H7 (cell line): ENCODE results near the gene HSPA4L. TPM values are rescaled to one million over a fixed set of nuclear protein-coding genes. Genes with fewer than 3 reads are reported as not detected.

ENCODE experiments used
- DNase-seq: peaks from one replicate; pipeline ENCODE4 v3.0.0; 2012
- H3K27me3 ChIP-seq: 2 replicates; pipeline ENCODE4 v1.6.0; 2011; ENCODE audit warnings: mild to moderate bottlenecking, low read length; ENCODE audit not compliant: control insufficient read depth, insufficient read depth
- H3K36me3 ChIP-seq: replicated peaks from 2 replicates; pipeline ENCODE4 v1.5.1; 2011; ENCODE audit warnings: low read length; ENCODE audit not compliant: control insufficient read depth, insufficient read depth
- H3K4me3 ChIP-seq: 2 replicates; pipeline ENCODE4 v1.5.1; 2011; ENCODE audit warnings: low read depth, mild to moderate bottlenecking, control low read depth, low read length, moderate library complexity; ENCODE audit not compliant: insufficient read depth
- total RNA-seq: library from RNA; depleted of rRNA; stranded (reverse); fragments of >200 nt; shearing (Covaris generic); gene quantifications from 2 replicates; pipeline ENCODE4 v1.2.3, GENCODE V29; 2014; rRNA removed

HSPA4L gene
- total RNA-seq, result 1.2 and 1.7 TPM in 2 replicates

GRCh38 chr4:127782275-127783025 is at the start of gene HSPA4L:
Gene HSPA4L (plus strand): TSS chr4:127782322. CDS start chr4:127782551, 229 bp downstream.
- H3K4me3 ChIP-seq, result peak within 1 kb of the TSS; percentile 68
- H3K36me3 ChIP-seq, result no peaks in the 10 kb centered on the region
- DNase-seq, result peak; percentile 44
- H3K27me3 ChIP-seq, result peaks cover 43% of the 10 kb centered on the region

DNA sequence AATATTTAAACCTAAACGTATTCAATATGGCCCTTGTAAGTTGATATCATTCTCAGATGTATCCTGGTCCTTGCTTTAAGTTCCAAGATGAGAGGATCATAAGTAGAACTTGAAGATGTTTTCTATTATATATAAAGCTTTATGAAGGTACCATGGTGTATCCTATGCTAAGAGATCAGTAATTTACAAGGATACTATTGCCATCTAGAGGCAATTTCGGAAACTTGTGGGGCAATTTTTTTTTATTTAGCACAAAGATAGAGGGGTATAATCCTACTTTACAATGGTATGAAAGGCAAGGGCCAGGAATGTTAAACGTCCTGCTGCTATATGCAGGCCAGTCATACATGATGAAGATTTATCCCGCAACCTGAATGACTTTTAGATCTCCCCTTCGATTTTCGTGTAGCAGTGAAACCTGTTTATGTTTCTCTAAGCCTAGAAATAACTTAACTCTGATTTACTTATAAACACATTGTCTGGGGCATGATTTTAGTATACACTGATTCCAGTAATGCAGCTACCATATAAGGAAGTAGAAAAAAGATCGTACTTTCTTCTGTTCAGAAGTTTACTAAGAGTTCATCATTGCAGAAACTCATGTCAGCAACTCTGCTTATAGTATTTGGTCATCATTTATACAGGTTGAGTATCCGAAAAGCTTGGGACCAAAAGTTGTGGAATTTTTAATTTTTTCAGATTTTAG is 49.3 kb upstream of the HSPA4L start:
- Histone ChIP-seq H3K36me3 (no peaks in the 10 kb centered on the region), H3K4me3 (no peak overlapping the region), H3K27me3 (no peaks in the 10 kb centered on the region)
- peak; percentile 63 for DNase-seq

- DNase-seq, result no peak
- H3K4me3 ChIP-seq, result no peak overlapping the region
- H3K36me3 ChIP-seq, result no peaks in the 10 kb centered on the region
- no peaks in the 10 kb centered on the region for H3K27me3 ChIP-seq
Measured at GRCh38 chr4:127734976-127735375, 47.1 kb upstream of the HSPA4L start.

- no peak for DNase-seq
- Histone ChIP-seq H3K27me3 (no peaks in the 10 kb centered on the region), H3K4me3 (no peak overlapping the region)
Measured at GRCh38 chr4:127737295-127737694, 44.8 kb upstream of the HSPA4L start.

GRCh38 chr4:127741247-127741646 is 40.9 kb upstream of the HSPA4L start:
- H3K4me3 ChIP-seq, result no peak overlapping the region
- H3K36me3 ChIP-seq, result no peaks in the 10 kb centered on the region
- no peaks in the 10 kb centered on the region for H3K27me3 ChIP-seq
- DNase-seq, result no peak

More at GRCh38 chr4:127737295-127737694, 44.8 kb upstream of the HSPA4L start:
- no peaks in the 10 kb centered on the region for H3K36me3 ChIP-seq

GRCh38 chr4:127747883-127748282 is 34.2 kb upstream of the HSPA4L start:
- H3K4me3 ChIP-seq, result no peak overlapping the region
- H3K36me3 ChIP-seq, result no peaks in the 10 kb centered on the region
- no peaks in the 10 kb centered on the region for H3K27me3 ChIP-seq
- no peak for DNase-seq

GRCh38 chr4:127748957-127749356 is 33.2 kb upstream of the HSPA4L start:
- DNase-seq, result no peak
- H3K36me3 ChIP-seq, result no peaks in the 10 kb centered on the region
- H3K4me3 ChIP-seq, result no peak overlapping the region
- H3K27me3 ChIP-seq, result no peaks in the 10 kb centered on the region

DNA sequence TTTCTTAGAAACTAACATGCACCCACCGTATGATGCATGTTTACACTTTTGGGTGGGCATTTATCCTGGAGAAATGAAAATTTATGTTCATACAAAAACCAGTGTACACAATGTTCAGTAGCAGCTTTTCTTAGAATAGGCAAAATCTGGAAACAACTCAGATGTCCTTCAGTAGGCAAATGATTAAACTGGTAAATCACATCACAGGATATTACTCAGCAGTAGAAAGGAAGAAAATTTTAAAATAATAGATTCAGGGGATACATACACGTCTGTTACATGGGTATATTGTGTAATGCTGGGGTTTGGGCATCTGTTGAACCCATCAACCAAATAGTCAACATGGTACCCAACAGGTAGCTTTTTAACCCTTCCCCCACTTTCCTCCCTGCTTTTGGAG is 25.2 kb upstream of the HSPA4L start:
- Histone ChIP-seq H3K27me3 (no peaks in the 10 kb centered on the region), H3K36me3 (no peaks in the 10 kb centered on the region), H3K4me3 (no peak overlapping the region)
- DNase-seq, result no peak

DNA sequence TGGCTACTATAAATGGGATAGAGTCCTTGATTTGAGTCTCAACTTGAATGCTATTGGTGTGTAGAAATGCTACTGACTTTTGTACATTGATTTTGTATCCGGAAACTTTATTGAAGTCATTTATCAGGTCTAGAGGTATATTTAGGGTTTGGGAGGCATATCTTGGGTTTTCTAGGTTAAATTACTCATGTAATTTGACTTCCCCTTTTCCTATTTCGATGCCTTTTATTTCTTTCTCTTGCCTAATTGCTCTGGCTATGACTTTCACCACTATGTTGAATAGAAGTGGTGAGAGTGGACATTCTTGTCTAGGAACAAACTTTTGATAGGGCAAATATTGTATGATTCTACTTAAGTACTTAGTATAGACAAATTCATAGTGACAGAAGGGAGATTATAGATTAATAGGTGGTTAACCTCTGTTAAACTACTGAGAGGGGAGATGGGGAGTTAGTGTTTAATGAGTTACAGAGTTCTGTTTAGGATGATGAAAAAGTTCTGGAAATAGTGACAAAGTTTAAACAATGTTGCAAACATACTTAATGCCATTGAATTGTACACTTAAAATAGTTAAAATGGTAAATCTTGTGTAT is 22.8 kb upstream of the HSPA4L start:
- Histone ChIP-seq H3K36me3 (no peaks in the 10 kb centered on the region), H3K4me3 (no peak overlapping the region), H3K27me3 (no peaks in the 10 kb centered on the region)
- DNase-seq, result no peak

- Histone ChIP-seq H3K27me3 (no peaks in the 10 kb centered on the region), H3K4me3 (no peak overlapping the region), H3K36me3 (no peaks in the 10 kb centered on the region)
- DNase-seq, result no peak
Measured at GRCh38 chr4:127759893-127760292, 22.2 kb upstream of the HSPA4L start.

DNA sequence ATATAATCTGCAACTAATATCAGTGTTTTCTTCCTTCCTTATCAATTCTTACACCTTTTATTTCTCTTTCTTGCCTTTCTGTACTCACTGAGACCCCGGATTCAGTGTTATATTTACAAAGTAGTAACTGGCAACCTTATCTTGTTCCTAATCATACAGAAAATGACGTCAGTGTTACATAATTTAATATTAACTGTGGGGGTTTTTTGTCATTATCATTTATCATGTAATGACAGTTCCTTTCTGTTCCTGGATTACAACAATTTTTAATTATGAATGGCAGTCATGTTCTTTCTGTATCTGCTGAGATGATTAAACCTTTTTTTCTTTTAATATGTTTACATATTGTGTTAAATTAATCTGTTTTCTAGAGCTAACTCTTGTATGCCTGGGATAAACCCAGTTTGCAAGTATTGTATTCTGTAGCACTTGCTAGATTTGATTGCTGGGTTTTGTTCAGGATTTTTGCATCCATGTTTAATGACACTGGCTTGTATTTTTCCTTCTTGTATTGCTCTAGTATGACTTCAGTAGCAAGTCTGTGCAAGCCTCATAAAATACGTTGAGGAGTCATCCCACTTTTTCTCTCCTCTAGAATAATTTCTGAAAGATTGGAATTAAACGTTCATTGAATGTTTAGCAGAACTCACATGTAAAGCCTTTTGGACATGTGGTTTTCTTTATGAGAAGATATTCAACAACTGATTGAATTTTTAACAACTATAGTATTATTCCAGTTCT is 10.4 kb upstream of the HSPA4L start:
- Histone ChIP-seq H3K4me3 (no peak overlapping the region), H3K36me3 (no peaks in the 10 kb centered on the region), H3K27me3 (no peaks in the 10 kb centered on the region)
- no peak for DNase-seq

GRCh38 chr4:127772769-127773671 is 9.1 kb upstream of the HSPA4L start:
- no peak for DNase-seq
- H3K27me3 ChIP-seq, result no peaks in the 10 kb centered on the region
- H3K36me3 ChIP-seq, result no peaks in the 10 kb centered on the region
- H3K4me3 ChIP-seq, result no peak overlapping the region

DNA sequence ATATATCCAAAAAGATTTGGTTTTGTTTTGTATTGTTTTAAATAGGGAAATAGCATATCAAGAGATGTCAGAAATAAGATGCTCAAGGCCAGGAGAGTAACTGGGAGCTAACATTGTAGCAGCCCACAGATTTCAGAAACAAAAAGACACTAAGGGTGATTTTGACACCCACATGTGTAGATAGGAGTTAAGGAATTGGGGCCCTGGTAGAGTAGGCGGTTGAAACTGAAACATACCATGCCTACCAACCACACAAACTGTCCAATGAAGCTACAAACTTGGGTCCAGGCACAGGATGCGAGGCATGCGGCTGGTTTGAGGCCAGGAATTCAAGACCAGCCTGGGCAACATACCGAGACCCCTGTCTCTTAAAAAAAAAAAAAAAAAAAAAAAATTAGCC is 6.3 kb upstream of the HSPA4L start:
- Histone ChIP-seq H3K36me3 (no peaks in the 10 kb centered on the region), H3K27me3 (peaks cover 7% of the 10 kb centered on the region), H3K4me3 (no peak overlapping the region)
- DNase-seq, result no peak

- DNase-seq, result no peak
- Histone ChIP-seq H3K36me3 (no peaks in the 10 kb centered on the region), H3K27me3 (peaks cover 13% of the 10 kb centered on the region), H3K4me3 (no peak overlapping the region)
Measured at GRCh38 chr4:127776620-127777019, 5.5 kb upstream of the HSPA4L start.
